RWPE1 (cell line): ENCODE results near the gene IFI44L.
A peak's percentile ranks its signal among the peaks of the same experiment; 100 is the strongest.

Experiments used
- CTCF ChIA-PET: fragments of 350-600 bp; sonication (Branson Sonifier 250); formaldehyde crosslinking; extraction: SDS; loops from one replicate; lab custom pipeline; 2021; lab: Yijun Ruan, JAX
- POLR2A ChIA-PET: fragments of 400-600 bp; formaldehyde crosslinking; extraction: SDS; loops from one replicate; lab custom pipeline; 2020; ENCODE audit warnings: antibody characterized with exemption; ENCODE audit not compliant: low non-redundant PET; lab: Yijun Ruan, JAX
- DNase-seq: peaks from one replicate; pipeline ENCODE4 v3.0.0; 2012; ENCODE audit warnings: low spot score
- H3K27ac ChIP-seq: fragments of 450-650 bp; 2 replicates; pipeline ENCODE4 v1.5.1; 2017
- TF ChIP-seq, protein P1 (sequence below): fragments of 450-650 bp; conservative IDR thresholded peaks from 2 replicates; pipeline ENCODE4 v1.5.1; 2017; ENCODE audit warnings: low read depth, mild to moderate bottlenecking

The IFI44L gene

DNA sequence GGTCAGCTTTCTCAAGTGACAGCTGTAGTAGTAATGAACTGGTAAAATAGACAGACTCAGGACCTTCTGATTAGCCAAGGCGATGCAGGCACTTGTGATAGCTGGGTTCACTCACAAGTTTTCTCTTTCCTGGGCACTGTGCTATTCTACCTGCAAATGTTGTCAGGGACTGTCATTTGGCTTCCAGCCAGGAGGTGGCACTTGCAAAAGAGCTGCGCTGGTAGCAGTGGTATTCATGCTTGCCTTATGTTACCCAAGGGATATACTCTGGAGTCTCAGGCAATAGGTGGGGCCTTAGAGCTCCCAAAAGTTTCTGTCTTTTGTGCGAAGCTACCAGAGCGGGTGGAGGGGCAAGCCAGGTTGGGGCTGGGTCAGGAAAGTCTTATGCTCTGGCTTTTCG is 52.9 kb downstream of the IFI44L start:
- CTCF ChIA-PET, result interaction anchor here (1.2 kb wide), 1 partner anchor 50 kb away, joined by 3 read pairs; no protein-coding TSS in a partner anchor
- POLR2A ChIA-PET, result no interaction called here

DNA sequence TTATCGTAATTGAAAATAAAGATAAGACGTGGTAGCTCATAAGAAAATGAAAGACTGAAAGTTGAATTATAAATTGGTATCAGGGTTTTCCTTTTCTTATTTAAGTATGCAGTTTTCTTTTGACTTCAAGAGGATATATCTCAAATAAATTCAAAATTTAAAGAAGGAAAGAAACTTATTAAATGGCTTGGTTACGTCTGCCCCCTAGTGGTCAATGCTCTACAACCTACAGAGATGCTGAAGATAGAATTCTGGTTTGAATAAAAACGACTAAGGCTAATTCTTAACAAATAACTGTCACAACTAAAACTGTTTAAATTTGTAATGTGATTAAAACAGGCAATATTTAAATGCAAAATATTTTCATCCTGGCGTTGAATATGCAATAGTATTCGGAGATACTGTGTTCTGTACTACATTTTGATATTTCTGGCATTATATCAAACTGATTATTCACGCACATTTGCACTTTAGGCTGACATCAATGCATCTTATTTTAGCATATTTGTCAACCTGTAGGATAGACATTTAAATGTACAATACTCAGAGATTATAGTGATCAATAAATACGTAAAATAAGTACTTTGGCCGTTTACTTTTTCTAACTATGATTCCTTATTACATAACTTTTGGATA is 56.2 kb downstream of the IFI44L start:
- POLR2A ChIA-PET, result no interaction called here
- TF ChIP-seq, protein P1, sequence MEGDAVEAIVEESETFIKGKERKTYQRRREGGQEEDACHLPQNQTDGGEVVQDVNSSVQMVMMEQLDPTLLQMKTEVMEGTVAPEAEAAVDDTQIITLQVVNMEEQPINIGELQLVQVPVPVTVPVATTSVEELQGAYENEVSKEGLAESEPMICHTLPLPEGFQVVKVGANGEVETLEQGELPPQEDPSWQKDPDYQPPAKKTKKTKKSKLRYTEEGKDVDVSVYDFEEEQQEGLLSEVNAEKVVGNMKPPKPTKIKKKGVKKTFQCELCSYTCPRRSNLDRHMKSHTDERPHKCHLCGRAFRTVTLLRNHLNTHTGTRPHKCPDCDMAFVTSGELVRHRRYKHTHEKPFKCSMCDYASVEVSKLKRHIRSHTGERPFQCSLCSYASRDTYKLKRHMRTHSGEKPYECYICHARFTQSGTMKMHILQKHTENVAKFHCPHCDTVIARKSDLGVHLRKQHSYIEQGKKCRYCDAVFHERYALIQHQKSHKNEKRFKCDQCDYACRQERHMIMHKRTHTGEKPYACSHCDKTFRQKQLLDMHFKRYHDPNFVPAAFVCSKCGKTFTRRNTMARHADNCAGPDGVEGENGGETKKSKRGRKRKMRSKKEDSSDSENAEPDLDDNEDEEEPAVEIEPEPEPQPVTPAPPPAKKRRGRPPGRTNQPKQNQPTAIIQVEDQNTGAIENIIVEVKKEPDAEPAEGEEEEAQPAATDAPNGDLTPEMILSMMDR, result peak; percentile 87
- H3K27ac ChIP-seq, result no peak overlapping the region
- peak; percentile 41 for DNase-seq
- CTCF ChIA-PET, result interaction anchor here (0.7 to 1.2 kb wide), 5 partner anchors 21 to 189 kb away, joined by 3 to 9 read pairs (median 3); no protein-coding TSS in a partner anchor

More for the DNA sequence above, 52.9 kb downstream of the IFI44L start:
- TF ChIP-seq, protein P1, result no peak
- H3K27ac ChIP-seq, result no peak overlapping the region
- no peak for DNase-seq

DNA sequence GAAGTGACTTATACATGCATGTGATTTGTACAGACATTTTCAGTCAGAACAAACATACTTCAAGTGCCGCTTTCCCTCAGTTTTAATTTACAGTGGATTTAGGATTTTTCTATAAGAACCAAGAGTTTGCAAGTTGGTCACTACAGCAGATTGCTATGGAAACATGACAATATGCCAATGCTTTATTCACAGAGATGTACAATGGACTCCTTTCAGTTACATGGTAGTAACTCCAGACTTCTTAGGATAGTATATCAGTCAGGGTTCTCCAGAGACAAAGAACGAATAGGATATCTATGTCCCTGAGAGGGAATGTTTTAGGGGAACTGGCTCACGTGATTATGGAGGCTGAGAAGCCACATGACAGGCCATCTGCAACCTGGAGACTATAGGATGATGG is 56.7 kb downstream of the IFI44L start:
- no peak overlapping the region for H3K27ac ChIP-seq
- ChIA-PET POLR2A (no interaction called here), CTCF (interaction anchor here (0.6 to 1.3 kb wide), 4 partner anchors 55 to 1749 kb away, joined by 3 to 4 read pairs (median 4); no protein-coding TSS in a partner anchor)
- no peak for DNase-seq
- TF ChIP-seq, protein P1, result no peak

DNA sequence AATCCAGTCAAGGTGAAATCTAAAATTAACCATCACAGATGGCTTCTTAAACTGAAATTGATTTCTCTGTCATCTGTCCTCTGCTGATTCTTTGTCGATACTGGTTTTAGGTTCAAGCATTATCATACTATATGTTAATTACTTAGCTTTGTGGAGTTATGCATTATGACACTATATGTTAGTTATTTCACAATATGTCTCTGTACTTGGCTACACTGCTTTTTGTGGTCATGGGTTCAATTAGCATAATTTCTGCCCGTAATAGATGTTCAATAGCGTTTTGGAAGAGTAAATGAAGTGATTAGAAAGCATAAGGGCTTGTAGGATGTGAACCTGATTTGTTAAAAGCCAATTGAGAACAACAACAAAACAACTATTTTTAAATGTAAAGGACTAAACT is 57.5 kb downstream of the IFI44L start:
- no peak overlapping the region for H3K27ac ChIP-seq
- ChIA-PET POLR2A (no interaction called here), CTCF (interaction anchor here (0.6 to 1.3 kb wide), 3 partner anchors 56 to 75 kb away, joined by 3 to 4 read pairs (median 4); no protein-coding TSS in a partner anchor)
- no peak for DNase-seq
- TF ChIP-seq, protein P1, result no peak

DNA sequence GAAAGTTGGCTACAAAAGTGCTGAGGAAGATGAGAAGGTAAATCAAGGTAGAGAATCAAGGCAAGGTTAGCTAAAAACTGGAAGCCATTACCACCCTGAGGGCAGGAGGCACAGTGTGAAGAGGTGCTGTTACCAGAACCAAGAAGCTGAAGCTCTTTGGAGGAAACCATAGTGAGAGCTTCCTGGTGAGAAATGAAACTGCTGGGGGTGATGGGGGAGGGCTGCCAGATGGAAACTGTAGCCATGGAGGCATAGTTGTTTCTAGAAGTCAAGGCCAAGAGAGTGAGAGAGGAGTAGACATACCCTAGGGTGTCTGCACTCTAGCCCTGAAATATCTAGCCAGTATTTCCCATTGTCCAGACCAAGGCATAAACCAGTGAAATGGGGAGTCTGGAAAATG is 58.1 kb downstream of the IFI44L start:
- ChIA-PET POLR2A (no interaction called here), CTCF (interaction anchor here (1.3 kb wide), 1 partner anchor 61 kb away, joined by 4 read pairs; no protein-coding TSS in a partner anchor)
- no peak overlapping the region for H3K27ac ChIP-seq
- TF ChIP-seq, protein P1, result no peak
- no peak for DNase-seq

DNA sequence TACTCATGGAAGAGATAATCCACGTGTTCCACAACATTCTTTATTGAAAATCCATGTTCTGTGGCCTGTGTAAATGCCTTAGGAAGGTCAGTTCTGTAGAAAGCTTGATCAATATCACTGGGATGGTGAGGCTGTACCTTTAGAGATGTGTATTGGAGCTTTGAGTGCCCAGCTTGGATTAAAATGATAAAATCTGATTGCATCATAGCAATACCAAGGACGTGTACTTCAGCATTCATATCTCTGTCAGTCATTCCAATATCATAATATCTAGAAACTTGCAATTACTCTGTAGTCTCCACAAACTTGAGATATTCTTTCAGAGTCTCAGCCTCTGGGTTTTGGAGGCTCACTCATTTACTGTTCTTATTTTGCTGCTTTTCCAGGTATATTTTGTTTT is 61.0 kb downstream of the IFI44L start:
- no peak overlapping the region for H3K27ac ChIP-seq
- CTCF ChIA-PET, result interaction anchor here (0.6 kb wide), 1 partner anchor 64 kb away, joined by 3 read pairs; no protein-coding TSS in a partner anchor
- POLR2A ChIA-PET, result no interaction called here
- TF ChIP-seq, protein P1, result no peak
- no peak for DNase-seq
